Measurements from ENCODE around the gene VPS41.

The VPS41 gene

DNA sequence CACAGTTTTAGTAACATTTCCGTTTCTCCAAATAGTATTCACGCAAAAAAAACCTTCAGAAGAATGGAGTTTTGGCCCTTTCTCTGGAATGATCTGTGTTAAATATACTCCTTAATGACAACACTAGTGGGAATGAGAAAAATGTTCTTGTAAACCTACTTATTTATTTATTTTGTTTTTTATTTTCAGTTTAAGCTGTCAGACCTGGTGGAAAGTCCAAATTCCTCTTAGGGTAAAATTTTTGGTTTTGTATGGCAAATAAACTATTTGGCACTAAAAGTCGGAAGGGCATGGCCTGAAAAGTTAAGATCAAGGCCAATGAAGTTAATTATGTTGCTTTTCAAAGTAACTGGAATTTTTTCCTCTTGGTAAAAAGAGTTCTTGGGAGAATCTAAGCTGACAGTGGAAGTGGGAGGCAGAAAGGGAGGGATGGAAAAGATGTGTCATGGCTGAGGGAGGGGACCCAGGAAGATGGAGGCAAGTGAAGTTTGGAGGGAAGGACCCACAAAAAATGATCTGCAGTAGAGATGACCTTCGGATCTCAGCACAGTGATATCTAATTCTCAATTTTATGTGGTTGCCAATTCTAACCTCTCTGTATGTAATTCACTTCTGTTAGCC is 33.5 kb upstream of the VPS41 start:
- H3K4me3 ChIP-seq (replicated peaks; ENCODE audit: low read depth, low read length) = no peak overlapping the region
- DNase-seq (ENCODE audit: extremely low read depth, low read depth) = no peak
- TF ChIP-seq, protein P1, sequence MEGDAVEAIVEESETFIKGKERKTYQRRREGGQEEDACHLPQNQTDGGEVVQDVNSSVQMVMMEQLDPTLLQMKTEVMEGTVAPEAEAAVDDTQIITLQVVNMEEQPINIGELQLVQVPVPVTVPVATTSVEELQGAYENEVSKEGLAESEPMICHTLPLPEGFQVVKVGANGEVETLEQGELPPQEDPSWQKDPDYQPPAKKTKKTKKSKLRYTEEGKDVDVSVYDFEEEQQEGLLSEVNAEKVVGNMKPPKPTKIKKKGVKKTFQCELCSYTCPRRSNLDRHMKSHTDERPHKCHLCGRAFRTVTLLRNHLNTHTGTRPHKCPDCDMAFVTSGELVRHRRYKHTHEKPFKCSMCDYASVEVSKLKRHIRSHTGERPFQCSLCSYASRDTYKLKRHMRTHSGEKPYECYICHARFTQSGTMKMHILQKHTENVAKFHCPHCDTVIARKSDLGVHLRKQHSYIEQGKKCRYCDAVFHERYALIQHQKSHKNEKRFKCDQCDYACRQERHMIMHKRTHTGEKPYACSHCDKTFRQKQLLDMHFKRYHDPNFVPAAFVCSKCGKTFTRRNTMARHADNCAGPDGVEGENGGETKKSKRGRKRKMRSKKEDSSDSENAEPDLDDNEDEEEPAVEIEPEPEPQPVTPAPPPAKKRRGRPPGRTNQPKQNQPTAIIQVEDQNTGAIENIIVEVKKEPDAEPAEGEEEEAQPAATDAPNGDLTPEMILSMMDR (IDR thresholded peaks at IDR 0.05; ENCODE audit: low read depth, low read length, missing control alignments) = no peak

DNA sequence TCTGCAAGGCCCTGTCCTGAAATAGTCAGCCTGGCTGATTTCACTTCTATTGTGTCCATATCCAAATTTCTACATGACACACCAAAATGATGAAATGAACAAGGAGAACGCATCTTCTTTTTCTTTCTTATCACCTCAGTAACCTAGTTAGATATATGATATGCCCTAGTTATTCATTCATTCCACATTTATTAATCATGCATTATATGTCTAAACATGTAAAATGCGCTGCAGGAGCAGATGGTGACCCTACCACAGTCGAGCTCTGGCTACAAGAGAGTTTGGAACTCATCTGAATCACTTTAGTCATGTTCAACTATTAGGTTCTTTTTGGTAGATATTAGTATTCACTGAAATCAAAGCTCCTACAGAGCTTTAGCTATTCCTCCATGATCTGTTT is 31.8 kb upstream of the VPS41 start:
- no peak overlapping the region for H3K4me3 ChIP-seq (replicated peaks; ENCODE audit: low read depth, low read length)
- DNase-seq (ENCODE audit: extremely low read depth, low read depth) = no peak
- TF ChIP-seq, protein P1 (IDR thresholded peaks at IDR 0.05; ENCODE audit: low read depth, low read length, missing control alignments) = no peak

DNA sequence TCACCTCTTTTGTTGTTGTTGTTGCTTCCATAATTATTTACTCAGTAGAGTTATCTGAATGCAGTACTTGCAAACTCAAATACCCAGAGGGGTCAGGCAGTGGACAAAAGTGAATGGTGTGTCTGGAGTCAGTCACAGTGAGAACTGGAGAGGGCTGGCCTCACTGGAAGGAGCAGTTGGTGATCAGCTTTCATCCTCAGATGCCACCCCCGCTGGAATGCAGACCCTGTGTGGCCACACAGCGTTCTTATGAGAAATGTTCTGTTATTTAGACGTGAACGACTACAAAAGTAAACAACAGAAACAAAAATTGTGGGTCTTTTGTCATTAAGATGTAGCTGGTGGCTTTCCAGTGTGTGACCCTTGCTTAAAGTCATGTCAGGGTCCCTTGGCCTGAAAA is 29.6 kb upstream of the VPS41 start:
- TF ChIP-seq, protein P1 (IDR thresholded peaks at IDR 0.05; ENCODE audit: low read depth, low read length, missing control alignments) = no peak
- H3K4me3 ChIP-seq (replicated peaks; ENCODE audit: low read depth, low read length) = no peak overlapping the region

DNA sequence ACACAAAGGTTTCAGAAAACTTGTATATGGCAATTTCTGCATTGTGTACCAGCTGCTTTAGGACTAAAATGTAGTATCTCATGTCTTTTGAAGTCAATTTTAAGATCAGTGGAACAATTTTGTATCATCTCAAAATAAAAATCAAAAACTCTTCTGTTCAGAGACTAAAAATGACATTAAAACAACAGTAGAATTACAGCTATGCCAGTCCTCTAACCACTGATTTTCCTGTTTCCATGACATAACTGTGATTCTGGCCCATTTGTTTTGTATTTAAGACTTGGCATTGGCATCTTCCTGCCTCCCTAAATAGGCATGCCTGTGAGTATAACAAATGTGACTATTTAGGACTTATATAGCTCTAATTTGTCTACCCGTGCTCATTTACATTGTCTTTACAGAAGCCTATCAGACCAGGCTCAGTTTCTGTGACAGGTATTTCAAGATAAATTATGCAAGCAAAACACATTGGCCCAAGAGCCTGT is 29.1 kb upstream of the VPS41 start:
- TF ChIP-seq, protein P1 (IDR thresholded peaks at IDR 0.05; ENCODE audit: low read depth, low read length, missing control alignments) = no peak
- DNase-seq (ENCODE audit: extremely low read depth, low read depth) = no peak
- H3K4me3 ChIP-seq (replicated peaks; ENCODE audit: low read depth, low read length) = no peak overlapping the region

More for the DNA sequence above, 29.6 kb upstream of the VPS41 start:
- no peak for DNase-seq (ENCODE audit: extremely low read depth, low read depth)

DNA sequence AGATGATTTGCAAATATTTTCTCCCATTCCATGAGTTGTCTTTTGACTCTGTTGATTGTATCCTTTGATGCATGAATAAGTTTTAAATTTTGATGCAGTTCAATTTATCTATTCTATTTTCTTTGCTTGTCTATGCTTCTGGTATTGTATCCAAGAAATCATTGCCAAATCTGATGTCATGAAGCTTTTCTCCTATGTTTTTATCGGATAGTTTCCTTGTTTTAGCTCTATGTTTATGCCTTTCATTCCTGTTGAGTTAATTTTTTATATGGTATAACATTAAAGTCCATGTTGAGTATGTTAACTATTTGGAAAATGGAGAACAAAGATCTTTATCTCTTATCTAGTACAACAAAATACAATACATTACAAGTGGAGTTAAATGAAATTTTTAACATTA is 27.6 kb upstream of the VPS41 start:
- no peak overlapping the region for H3K4me3 ChIP-seq (replicated peaks; ENCODE audit: low read depth, low read length)
- TF ChIP-seq, protein P1 (IDR thresholded peaks at IDR 0.05; ENCODE audit: low read depth, low read length, missing control alignments) = no peak
- no peak for DNase-seq (ENCODE audit: extremely low read depth, low read depth)

DNA sequence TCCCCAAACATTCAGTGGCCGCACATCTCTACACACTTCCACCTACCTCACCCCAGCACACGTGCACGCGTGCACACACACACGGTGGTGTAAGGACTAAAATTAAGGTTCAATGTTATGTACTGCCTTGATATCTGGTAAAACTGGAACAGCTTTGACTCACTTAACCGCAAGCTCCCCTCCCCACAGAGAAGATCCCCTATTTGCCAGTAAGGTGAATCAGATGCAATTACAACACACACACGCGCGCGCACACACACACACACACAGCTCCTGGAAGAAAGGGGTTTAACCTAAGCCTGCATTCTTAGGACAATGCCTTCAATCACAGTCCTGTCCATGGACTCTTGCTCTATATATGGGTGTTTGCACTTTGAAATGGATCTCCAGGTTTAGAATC is 25.5 kb upstream of the VPS41 start:
- no peak for DNase-seq (ENCODE audit: extremely low read depth, low read depth)
- TF ChIP-seq, protein P1 (IDR thresholded peaks at IDR 0.05; ENCODE audit: low read depth, low read length, missing control alignments) = no peak
- H3K4me3 ChIP-seq (replicated peaks; ENCODE audit: low read depth, low read length) = no peak overlapping the region

DNA sequence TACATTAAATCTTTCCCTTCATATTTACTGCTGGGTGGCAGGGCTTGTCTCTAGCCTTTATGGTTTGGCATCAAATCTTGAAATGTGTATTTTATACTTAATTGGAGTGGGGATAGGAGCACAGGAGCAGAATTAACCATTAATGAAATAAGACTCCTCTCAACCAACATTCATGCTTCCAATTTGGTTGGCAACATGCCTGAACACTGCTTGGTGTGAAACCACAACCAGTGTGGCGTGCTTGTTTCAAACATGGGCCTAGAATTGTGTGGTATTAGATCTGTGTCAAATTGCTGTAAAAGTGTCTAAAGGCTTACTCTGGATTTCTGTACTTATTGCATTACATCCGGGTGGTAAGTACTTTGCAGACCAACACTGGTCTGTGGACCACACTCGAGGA is 25.1 kb upstream of the VPS41 start:
- no peak for DNase-seq (ENCODE audit: extremely low read depth, low read depth)
- no peak overlapping the region for H3K4me3 ChIP-seq (replicated peaks; ENCODE audit: low read depth, low read length)
- TF ChIP-seq, protein P1 (IDR thresholded peaks at IDR 0.05; ENCODE audit: low read depth, low read length, missing control alignments) = no peak

Data from HFF-Myc (cell line).